CD14-positive monocyte (primary cell): ENCODE results near the gene TTC32. TPM values are rescaled to one million over a fixed set of nuclear protein-coding genes. Genes with fewer than 3 reads are reported as not detected.

Experiments used
- DNase-seq, 3 donors: peaks; one replicate each; pipeline ENCODE4 v3.0.0-alpha.2; 2011 to 2022
- H2AFZ ChIP-seq: 2 replicates; pipeline ENCODE4 v1.6.0; 2012; ENCODE audit warnings: mild to moderate bottlenecking, low read depth, low read length, inconsistent platforms; ENCODE audit not compliant: insufficient read depth, poor library complexity, severe bottlenecking
- H3K27ac ChIP-seq, 2 donors: 1 replicate in 1 of 2; 2 replicates in 1 of 2; pipeline ENCODE4 v1.5.1; 2012 to 2013; ENCODE audit warnings: low read length in 2 of 2, control low read depth in 1 of 2, inconsistent platforms in 1 of 2, low read depth in 1 of 2, mild to moderate bottlenecking in 1 of 2
- H3K27me3 ChIP-seq, 2 donors: one replicate each; pipeline versions ENCODE4 v1.6.0 to v1.6.1; 2011 to 2013; ENCODE audit warnings: low read length in 2 of 2; ENCODE audit not compliant: control insufficient read depth in 2 of 2, insufficient read depth in 2 of 2
- H3K36me3 ChIP-seq, 2 donors: replicated peaks in 1 of 2; 1 replicate in 1 of 2; 2 replicates in 1 of 2; pipeline versions ENCODE4 v1.5.1 to v1.6.1; 2012 to 2013; ENCODE audit warnings: low read length in 2 of 2, control low read depth in 1 of 2, inconsistent platforms in 1 of 2, mild to moderate bottlenecking in 1 of 2; ENCODE audit not compliant: insufficient read depth in 2 of 2, control insufficient read depth in 1 of 2
- H3K4me1 ChIP-seq, 2 donors: 1 replicate in 1 of 2; 2 replicates in 1 of 2; pipeline versions ENCODE4 v1.5.1 to v1.6.1; 2012 to 2013; ENCODE audit warnings: low read length in 2 of 2, control low read depth in 1 of 2, inconsistent platforms in 1 of 2, mild to moderate bottlenecking in 1 of 2, moderate library complexity in 1 of 2; ENCODE audit not compliant: insufficient read depth in 2 of 2, control insufficient read depth in 1 of 2
- H3K4me2 ChIP-seq: replicated peaks from 2 replicates; pipeline ENCODE3; 2012; ENCODE audit warnings: low read length, moderate library complexity, mild to moderate bottlenecking; ENCODE audit not compliant: poor library complexity, severe bottlenecking; ENCODE audit errors: extremely low read depth
- H3K4me3 ChIP-seq, 3 experiments: fragments of 200-600 bp in 1 of 3; sonication (generic) in 1 of 3; replicated peaks in 1 of 3; 1 replicate in 2 of 3; 2 replicates in 1 of 3; pipeline ENCODE4 v1.5.1; 2011 to 2013; ENCODE audit warnings: low read length in 3 of 3, mild to moderate bottlenecking in 3 of 3, control low read depth in 2 of 3, low read depth in 2 of 3, inconsistent platforms in 1 of 3, moderate library complexity in 1 of 3
- H3K79me2 ChIP-seq: 2 replicates; pipeline ENCODE4 v1.6.0; 2012; ENCODE audit warnings: mild to moderate bottlenecking, control low read depth, inconsistent platforms, low read length, moderate library complexity; ENCODE audit not compliant: insufficient read depth
- H3K9ac ChIP-seq: 2 replicates; pipeline ENCODE4 v1.6.0; 2017; ENCODE audit warnings: low read length, mild to moderate bottlenecking; ENCODE audit not compliant: insufficient read depth, poor library complexity, severe bottlenecking
- H3K9me3 ChIP-seq, 2 donors: replicated peaks in 1 of 2; 1 replicate in 1 of 2; 2 replicates in 1 of 2; pipeline versions ENCODE4 v1.5.1 to v1.6.1; 2012 to 2013; ENCODE audit warnings: low read length in 2 of 2, control low read depth in 1 of 2; ENCODE audit not compliant: control insufficient read depth in 1 of 2, insufficient read depth in 1 of 2
- H4K20me1 ChIP-seq: 2 replicates; pipeline ENCODE4 v1.6.0; 2012; ENCODE audit warnings: mild to moderate bottlenecking, low read length, control low read depth, moderate library complexity; ENCODE audit not compliant: insufficient read depth
- H3K27ac Mint-ChIP-seq, 7 donors: one replicate each; pipeline ENCODE4 v1.8.0; 2020; ENCODE audit warnings: mild to moderate bottlenecking in 7 of 7, mixed read lengths in 7 of 7, moderate library complexity in 6 of 7, inconsistent platforms in 2 of 7
- H3K27me3 Mint-ChIP-seq, 3 donors: one replicate each; pipeline ENCODE4 v1.8.0; 2021 to 2022; ENCODE audit warnings: low read depth in 3 of 3, mild to moderate bottlenecking in 3 of 3, mixed read lengths in 3 of 3, moderate library complexity in 3 of 3, inconsistent platforms in 1 of 3
- H3K36me3 Mint-ChIP-seq, 2 donors: one replicate each; pipeline ENCODE4 v1.8.0; 2020; ENCODE audit warnings: mixed read lengths in 2 of 2, inconsistent platforms in 1 of 2, mild to moderate bottlenecking in 1 of 2
- H3K4me1 Mint-ChIP-seq: one replicate; pipeline ENCODE4 v1.8.0; 2020; ENCODE audit warnings: mild to moderate bottlenecking, mixed read lengths
- H3K4me3 Mint-ChIP-seq, 2 donors: one replicate each; pipeline ENCODE4 v1.8.0; 2020; ENCODE audit warnings: mild to moderate bottlenecking in 2 of 2, mixed read lengths in 2 of 2, moderate library complexity in 1 of 2
- H3K9me3 Mint-ChIP-seq, 7 donors: one replicate each; pipeline ENCODE4 v1.8.0; 2020 to 2022; ENCODE audit warnings: mixed read lengths in 7 of 7, mild to moderate bottlenecking in 6 of 7, moderate library complexity in 6 of 7, inconsistent platforms in 2 of 7
- CTCF ChIP-seq: fragments of 200-600 bp; IDR thresholded peaks from one replicate; pipeline ENCODE4 v1.8.0; 2022; ENCODE audit warnings: antibody characterized with exemption, mild to moderate bottlenecking
- WGBS: methylation state at CpG from one replicate; pipeline ENCODE4 v1.1.5; 2013; ENCODE audit warnings: missing lambda C conversion rate; ENCODE audit not compliant: insufficient coverage; 5-methylcytosine and 5-hydroxymethylcytosine counted together
- intact Hi-C, 2 donors: fragments of 100-400 bp; cut with micrococcal nuclease; formaldehyde crosslinking; loops; one replicate each; pipeline versions ENCODE4 v1.15.0 to v1.15.1; 2023
- polyA plus RNA-seq, 3 donors: library from polyadenylated mRNA; depleted of rRNA in 1 of 3; unstranded in 2 of 3; stranded (reverse) in 1 of 3; fragments of 300-500 nt in 2 of 3; fragments of >200 nt in 1 of 3; fragmentation: Illumina TruSeq in 2 of 3; gene quantifications; 1 replicate in 2 of 3; 2 replicates in 1 of 3; pipeline ENCODE4 v1.2.3, GENCODE V29; 2012 to 2021

Gene TTC32
- polyA plus RNA-seq, 3 donors: 17.6 to 27.7 (median 20.1) TPM

- peaks cover 5 to 7% of the 10 kb centered on the region in 2 donors for H3K36me3 Mint-ChIP-seq
- peak overlapping the region; percentile 99 for H3K9ac ChIP-seq
- H3K27ac ChIP-seq: peak overlapping the region; percentile 98 to 99
- peaks cover 0 to 3% of the 10 kb centered on the region in 2 donors for H3K36me3 ChIP-seq
- no peaks in the 10 kb centered on the region for H3K27me3 ChIP-seq
- no peaks in the 10 kb centered on the region for H3K9me3 ChIP-seq
- peaks cover 32 to 39% of the 10 kb centered on the region in 2 donors for H3K4me1 ChIP-seq
- peak overlapping the region; percentile 97 to 99 (median 98) for H3K27ac Mint-ChIP-seq
- H3K4me2 ChIP-seq: peak overlapping the region; percentile 86
- TF ChIP-seq CTCF: no peak
- H3K27me3 Mint-ChIP-seq: peaks cover 2 to 3% (median 3%) of the 10 kb centered on the region in 3 donors
- intact Hi-C loops: loop anchor here (5.0 to 10.0 kb wide), 3 partner anchors 151 to 754 kb away; partner anchors contain the start of genes HS1BP3 (in 1 of the 2) and LAPTM4A (in 1 of the 2)
- H3K9me3 Mint-ChIP-seq: peaks cover 0 to 4% (median 0%) of the 10 kb centered on the region in 7 donors
- peak overlapping the region; percentile 81 to 98 (median 94) for H3K4me3 ChIP-seq
- H2AFZ ChIP-seq: peak overlapping the region; percentile 87
- no peaks in the 10 kb centered on the region for H4K20me1 ChIP-seq
- WGBS: under 1% methylated on average over 22 of the region's 26 CpGs
- peak overlapping the region; percentile 92 to 98 for H3K4me3 Mint-ChIP-seq
- DNase-seq: peak; percentile 43 to 69 (median 67)
- peaks cover 56% of the 10 kb centered on the region for H3K79me2 ChIP-seq
- peaks cover 34% of the 10 kb centered on the region for H3K4me1 Mint-ChIP-seq
Observed at GRCh38 chr2:19900931-19901441, 797 bp downstream of the TTC32 start.

GRCh38 chr2:19899985-19900930, 1.5 kb downstream of the TTC32 start:
- Histone ChIP-seq H3K36me3 (peaks cover 0 to 4% of the 10 kb centered on the region in 2 donors), H3K4me1 (peaks cover 32 to 39% of the 10 kb centered on the region in 2 donors), H3K27me3 (no peaks in the 10 kb centered on the region), H3K4me3 (peak overlapping the region; percentile 81 to 98 (median 94)), H2AFZ (peak overlapping the region; percentile 87), H4K20me1 (no peaks in the 10 kb centered on the region), H3K4me2 (peak overlapping the region; percentile 86), H3K9me3 (no peaks in the 10 kb centered on the region), H3K27ac (peak overlapping the region in 1 of 2 donors; percentile 99), H3K79me2 (peaks cover 63% of the 10 kb centered on the region), H3K9ac (peak overlapping the region; percentile 99)
- H3K27me3 Mint-ChIP-seq: peaks cover 1 to 3% (median 3%) of the 10 kb centered on the region in 3 donors
- H3K4me3 Mint-ChIP-seq: peak overlapping the region; percentile 92 to 98
- H3K27ac Mint-ChIP-seq: peak overlapping the region; percentile 97 to 99 (median 98)
- peaks cover 11% of the 10 kb centered on the region in 2 donors for H3K36me3 Mint-ChIP-seq
- DNase-seq: no peak
- H3K4me1 Mint-ChIP-seq: peaks cover 39% of the 10 kb centered on the region
- intact Hi-C loops: loop anchor here (5.0 to 10.0 kb wide), 3 partner anchors 152 to 755 kb away; partner anchors contain the start of genes HS1BP3 (in 1 of the 2) and LAPTM4A (in 1 of the 2)
- no peak for TF ChIP-seq CTCF
- WGBS: 33% methylated on average over 1 of the region's 11 CpGs
- peaks cover 0 to 4% (median 0%) of the 10 kb centered on the region in 7 donors for H3K9me3 Mint-ChIP-seq
